IMR-90 (cell line): Measurements from ENCODE around the gene SERPINH1. TPM values are rescaled to one million over a fixed set of nuclear protein-coding genes. Genes with fewer than 3 reads are reported as not detected.

Experiments
- ATAC-seq: fragments of 200-7000 bp; cut with Tn5 transposase; 2 replicates; pipeline ENCODE4 v1.9.1; 2020; ENCODE audit warnings: low read depth, mild to moderate bottlenecking, moderate library complexity
- BruUV-seq: library from RNA; stranded (reverse); fragments of 400-500 nt; replicated peaks from 2 replicates; lab custom pipeline; 2021; lab: Mats Ljungman, UMichigan
- CTCF ChIA-PET: fragments of 300-600 bp; formaldehyde crosslinking; extraction: SDS; loops from one replicate; lab custom pipeline; 2021; ENCODE audit warnings: antibody characterized with exemption; lab: Yijun Ruan, JAX
- POLR2A ChIA-PET: fragments of 300-600 bp; sonication (Branson Sonifier 250); formaldehyde crosslinking; loops from one replicate; lab custom pipeline; 2022; ENCODE audit warnings: antibody characterized with exemption; ENCODE audit not compliant: unreplicated experiment; lab: Charles Lee
- DNase-seq: peaks from one replicate; pipeline ENCODE4 v3.0.0; 2013
- H2AFZ ChIP-seq: replicated peaks from 2 replicates; pipeline ENCODE3; 2013; ENCODE audit warnings: low read length, mild to moderate bottlenecking; ENCODE audit not compliant: poor library complexity
- H2AK5ac ChIP-seq: 2 replicates; pipeline ENCODE4 v1.6.1; 2013; ENCODE audit warnings: low read depth, low read length, inconsistent platforms
- H2AK9ac ChIP-seq: replicated peaks from 2 replicates; pipeline ENCODE3; 2013; ENCODE audit warnings: mild to moderate bottlenecking, low read depth, low read length, moderate library complexity; ENCODE audit not compliant: poor library complexity
- H2BK120ac ChIP-seq: 2 replicates; pipeline ENCODE4 v1.6.1; 2013; ENCODE audit warnings: low read depth, low read length, inconsistent platforms
- H2BK15ac ChIP-seq: 3 replicates; pipeline ENCODE4 v1.6.1; 2013; ENCODE audit warnings: low read depth, low read length, inconsistent platforms
- H2BK20ac ChIP-seq: 2 replicates; pipeline ENCODE4 v1.6.1; 2013; ENCODE audit warnings: low read depth, mild to moderate bottlenecking, inconsistent platforms, low read length, moderate library complexity
- H2BK5ac ChIP-seq: 2 replicates; pipeline ENCODE4 v1.6.1; 2013; ENCODE audit warnings: mild to moderate bottlenecking, low read depth, low read length, inconsistent platforms; ENCODE audit not compliant: poor library complexity, severe bottlenecking
- H3K14ac ChIP-seq: replicated peaks from 2 replicates; pipeline ENCODE4 v1.6.1; 2013; ENCODE audit warnings: low read depth, low read length, inconsistent platforms
- H3K18ac ChIP-seq: 2 replicates; pipeline ENCODE4 v1.6.1; 2013; ENCODE audit warnings: low read depth, low read length, control low read depth
- H3K23ac ChIP-seq: 2 replicates; pipeline ENCODE4 v1.6.1; 2013; ENCODE audit warnings: low read depth, low read length, inconsistent platforms
- H3K27ac ChIP-seq: 2 replicates; pipeline ENCODE4 v1.5.1; 2013; ENCODE audit warnings: mild to moderate bottlenecking, control low read depth, low read length; ENCODE audit not compliant: insufficient read depth
- H3K27me3 ChIP-seq: 2 replicates; pipeline ENCODE4 v1.6.1; 2013; ENCODE audit warnings: low read length; ENCODE audit not compliant: control insufficient read depth, insufficient read depth
- H3K36me3 ChIP-seq: 2 replicates; pipeline ENCODE4 v1.6.1; 2013; ENCODE audit warnings: low read length, mixed read lengths; ENCODE audit not compliant: control insufficient read depth, insufficient read depth
- H3K4ac ChIP-seq: 2 replicates; pipeline ENCODE4 v1.6.1; 2013; ENCODE audit warnings: low read depth, low read length, inconsistent platforms
- H3K4me1 ChIP-seq: 2 replicates; pipeline ENCODE4 v1.6.1; 2013; ENCODE audit warnings: low read length, mixed read lengths; ENCODE audit not compliant: control insufficient read depth, insufficient read depth
- H3K4me2 ChIP-seq: 2 replicates; pipeline ENCODE4 v1.6.1; 2013; ENCODE audit warnings: low read depth, mild to moderate bottlenecking, control low read depth, low read length, moderate library complexity
- H3K4me3 ChIP-seq: 2 replicates; pipeline ENCODE4 v1.5.1; 2013; ENCODE audit warnings: low read depth, mild to moderate bottlenecking, control low read depth, low read length, moderate library complexity; ENCODE audit not compliant: insufficient read depth
- H3K56ac ChIP-seq: 2 replicates; pipeline ENCODE4 v1.6.1; 2013; ENCODE audit warnings: low read length, inconsistent platforms; ENCODE audit not compliant: insufficient read depth; ENCODE audit errors: extremely low read depth
- H3K79me1 ChIP-seq, 2 experiments: 2 replicates each; pipeline ENCODE4 v1.6.1; 2013; ENCODE audit warnings: low read length in 2 of 2, inconsistent platforms in 1 of 2, low read depth in 1 of 2
- H3K9ac ChIP-seq: 2 replicates; pipeline ENCODE4 v1.6.1; 2013; ENCODE audit warnings: low read depth, low read length, control low read depth
- H3K9me1 ChIP-seq: 2 replicates; pipeline ENCODE4 v1.6.1; 2013; ENCODE audit warnings: low read length, inconsistent platforms; ENCODE audit not compliant: insufficient read depth
- H3K9me3 ChIP-seq: 2 replicates; pipeline ENCODE4 v1.6.1; 2013; ENCODE audit warnings: low read length; ENCODE audit not compliant: control insufficient read depth, insufficient read depth
- H4K20me1 ChIP-seq: 2 replicates; pipeline ENCODE4 v1.6.1; 2013; ENCODE audit warnings: low read length, inconsistent platforms; ENCODE audit not compliant: insufficient read depth
- H4K5ac ChIP-seq: 2 replicates; pipeline ENCODE4 v1.6.1; 2013; ENCODE audit warnings: mild to moderate bottlenecking, low read depth, low read length, control low read depth
- H4K8ac ChIP-seq, 2 experiments: 2 replicates each; pipeline ENCODE4 v1.6.1; 2013; ENCODE audit warnings: low read depth in 2 of 2, low read length in 2 of 2, control low read depth in 1 of 2, inconsistent platforms in 1 of 2
- H4K91ac ChIP-seq: 2 replicates; pipeline ENCODE4 v1.6.1; 2013; ENCODE audit warnings: low read depth, low read length, inconsistent platforms; ENCODE audit not compliant: insufficient read depth
- BHLHE40 ChIP-seq: fragments of 150-350 bp; IDR thresholded peaks from 2 replicates; pipeline ENCODE4 v1.6.1; 2016; ENCODE audit warnings: mild to moderate bottlenecking, low read depth, low read length
- CTCF ChIP-seq: conservative IDR thresholded peaks from 2 replicates; pipeline ENCODE4 v1.5.1; 2012; ENCODE audit warnings: mild to moderate bottlenecking, low read depth, low read length, improper control_type of control experiment
- MAZ ChIP-seq: IDR thresholded peaks from 2 replicates; pipeline ENCODE4 v1.6.1; 2012; ENCODE audit warnings: low read depth, mild to moderate bottlenecking, low read length, improper control_type of control experiment, moderate library complexity, borderline replicate concordance
- MXI1 ChIP-seq: IDR thresholded peaks from 2 replicates; pipeline ENCODE4 v1.6.1; 2012; ENCODE audit warnings: low read depth, mild to moderate bottlenecking, low read length, moderate library complexity, borderline replicate concordance
- NFE2L2 ChIP-seq: fragments of 150-350 bp; IDR thresholded peaks from 2 replicates; pipeline ENCODE4 v1.6.1; 2016; ENCODE audit warnings: low read depth, mild to moderate bottlenecking, low read length
- RAD21 ChIP-seq: IDR thresholded peaks from 2 replicates; pipeline ENCODE4 v1.6.1; 2012; ENCODE audit warnings: low read length, improper control_type of control experiment
- SMC3 ChIP-seq: fragments of 150-350 bp; IDR thresholded peaks from 2 replicates; pipeline ENCODE4 v1.6.1; 2016; ENCODE audit warnings: low read depth, mild to moderate bottlenecking, antibody characterized with exemption, low read length, moderate library complexity
- USF2 ChIP-seq: fragments of 150-350 bp; IDR thresholded peaks from 2 replicates; pipeline ENCODE4 v1.6.1; 2017; ENCODE audit warnings: mild to moderate bottlenecking, antibody characterized with exemption, low read length, low read depth
- WGBS, 2 experiments: methylation state at CpG; one replicate each; pipeline versions ENCODE4 v1.1.5 to v1.1.7; 2013; ENCODE audit warnings: missing lambda C conversion rate in 2 of 2; ENCODE audit not compliant: insufficient read length in 1 of 2; ENCODE audit errors: extremely low coverage in 2 of 2; 5-methylcytosine and 5-hydroxymethylcytosine counted together
- dilution Hi-C: fragments of 300-500 bp; cut with HindIII; formaldehyde crosslinking; loops from one replicate; pipeline ENCODE4 v1.14.3; 2018; ENCODE audit warnings: low sequenced_read_pairs; ENCODE audit not compliant: unreplicated experiment
- in situ Hi-C: fragments of 300-500 bp; cut with MboI; formaldehyde crosslinking; loops from 3 replicates; pipeline ENCODE4 v1.14.3; 2019; ENCODE audit warnings: low sequenced_read_pairs, inconsistent platforms, mixed read lengths
- intact Hi-C: fragments of 100-400 bp; cut with micrococcal nuclease; formaldehyde crosslinking; loops from 2 replicates; pipeline ENCODE4 v1.10.0; 2022
- polyA plus RNA-seq, 3 experiments: library from polyadenylated mRNA; depleted of rRNA; stranded (reverse); fragments of >200 nt; gene quantifications; 2 replicates each; pipeline ENCODE4 v1.2.3, GENCODE V29; 2012; ENCODE audit warnings: low replicate concordance in 1 of 3
- total RNA-seq: library from RNA; depleted of rRNA; stranded (reverse); fragments of >200 nt; gene quantifications from 2 replicates; pipeline ENCODE4 v1.2.3, GENCODE V29; 2012

SERPINH1 gene
- total and polyA plus RNA-seq, 2 of the 4 experiments (the other 2 are of a cell fraction) = 841 to 1,857 TPM

- Histone ChIP-seq H3K9me1 (0 out of 2 replicates have a peak, but pooled peaks cover 4% of the 10 kb centered on the region), H3K4me2 (peak within 1 kb of the TSS; percentile 94), H3K23ac (peak within 1 kb of the TSS; percentile 90), H3K4me1 (no peaks in the 10 kb centered on the region; the same call in 1 of the 2 replicates), H2BK120ac (peak within 1 kb of the TSS; percentile 27; the same call in 1 of the 2 replicates), H2AK9ac (peak within 1 kb of the TSS; percentile 83), H4K91ac (peak within 1 kb of the TSS; percentile 51), H3K27me3 (peaks cover 10% of the 10 kb centered on the region; the same call in 1 of the 2 replicates), H3K56ac (peak within 1 kb of the TSS; percentile 53; the same call in 1 of the 2 replicates), H3K4me3 (peak within 1 kb of the TSS; percentile 90), H2BK20ac (no peak within 1 kb of the TSS), H2BK15ac (no peak within 1 kb of the TSS; the same call in 2 of the 3 replicates), H4K20me1 (peaks cover 3% of the 10 kb centered on the region; the same call in 1 of the 2 replicates), H2BK5ac (no peak within 1 kb of the TSS), H3K14ac (peak within 1 kb of the TSS; percentile 71), H4K5ac (peak within 1 kb of the TSS; percentile 51), H3K36me3 (no peaks in the 10 kb centered on the region), H2AK5ac (peak within 1 kb of the TSS; percentile 75), H3K79me1 (peaks cover 0 to 4% of the 10 kb centered on the region in 2 experiments; a peak in 3 of 4 replicates), H3K9me3 (no peaks in the 10 kb centered on the region), H3K27ac (peak within 1 kb of the TSS; percentile 25; the same call in 1 of the 2 replicates), H3K9ac (peak within 1 kb of the TSS; percentile 78), H2AFZ (peak within 1 kb of the TSS; percentile 93), H3K18ac (peak within 1 kb of the TSS; percentile 19; the same call in 1 of the 2 replicates), H3K4ac (peak within 1 kb of the TSS; percentile 64), H4K8ac (peak within 1 kb of the TSS; percentile 78 to 92)
- TF ChIP-seq MAZ = peak; percentile 95
- no peak for TF ChIP-seq BHLHE40
- peak; percentile 35; the same call in 1 of the 2 replicates for TF ChIP-seq MXI1
- TF ChIP-seq NFE2L2 = no peak
- peak; percentile 51; the same call in 1 of the 2 replicates for TF ChIP-seq USF2
- peak; percentile 35; the same call in 1 of the 2 replicates for TF ChIP-seq SMC3
- peak; percentile 60 for TF ChIP-seq CTCF
- TF ChIP-seq RAD21 = peak; percentile 45
- BruUV-seq = no TSS peak
- in situ Hi-C loops = loop anchor here (25.0 kb wide), 1 partner anchor 238 kb away; no protein-coding TSS in a partner anchor
- WGBS, 2 experiments = 2% methylated on average over 29 of the region's 99 CpGs; no CpG with 5 or more reads in 1 of the 2 experiments
- ChIA-PET CTCF (interaction anchor here (0.6 kb wide), 1 partner anchor 180 kb away, joined by 3 read pairs; no protein-coding TSS in a partner anchor), POLR2A (no interaction called here)
- dilution Hi-C loops = no loop called here
- DNase-seq (peak; percentile 64), ATAC-seq (peak; percentile 98)
- intact Hi-C loops = loop anchor here (2.0 kb wide), 1 partner anchor 37 kb away; the partner anchor contains the start of gene SERPINH1
Observed at GRCh38 chr11:75525433-75526191, 36.4 kb upstream of the SERPINH1 start, which contains the start of gene GDPD5. Gene GDPD5 (minus strand): TSS chr11:75525941. CDS start chr11:75477735, 48,206 bp downstream.
